Activated CD8-positive, alpha-beta memory T cell treated with anti-CD3 and anti-CD28 coated beads, Interleukin-2, amount 50 U/mL, for 1 hour (primary cell): ENCODE data around the gene THAP8.

Source experiments
- DNase-seq: peaks from one replicate; pipeline ENCODE4 v3.0.0-alpha.2; 2020; ENCODE audit errors: extremely low read depth

THAP8 gene

GRCh38 chr19:36030264-36031148 lies 23.6 kb downstream of the THAP8 start:
- no peak for DNase-seq

GRCh38 chr19:36028313-36029041 lies 25.6 kb downstream of the THAP8 start:
- DNase-seq, result no peak

- DNase-seq, result no peak
Measured at GRCh38 chr19:36027696-36028095, 26.4 kb downstream of the THAP8 start.

GRCh38 chr19:36026091-36026876 lies 27.8 kb downstream of the THAP8 start:
- DNase-seq, result no peak

GRCh38 chr19:36025541-36025940 lies 28.5 kb downstream of the THAP8 start:
- no peak for DNase-seq

- no peak for DNase-seq
Measured at GRCh38 chr19:36023432-36023831, 30.7 kb downstream of the THAP8 start.

GRCh38 chr19:36019061-36019670 lies 34.9 kb downstream of the THAP8 start:
- DNase-seq, result no peak

- DNase-seq, result peak; percentile 99
Measured at GRCh38 chr19:36014012-36014924, 39.8 kb downstream of the THAP8 start, which contains the start of gene ALKBH6. Gene ALKBH6 (minus strand): TSS chr19:36014213. CDS start chr19:36013397, 816 bp downstream.

- no peak for DNase-seq
Measured at GRCh38 chr19:36013280-36014011, 40.6 kb downstream of the THAP8 start.

GRCh38 chr19:36010402-36010801 lies 43.7 kb downstream of the THAP8 start:
- no peak for DNase-seq

GRCh38 chr19:36009633-36010379 lies 44.3 kb downstream of the THAP8 start:
- DNase-seq, result no peak

- no peak for DNase-seq
Measured at GRCh38 chr19:36009220-36009619, 44.9 kb downstream of the THAP8 start.

GRCh38 chr19:36008336-36008978 lies 45.6 kb downstream of the THAP8 start, which contains the start of gene SYNE4:
Gene SYNE4 (minus strand): TSS chr19:36008813. CDS start chr19:36008681, 132 bp downstream.
- DNase-seq, result no peak

- DNase-seq, result no peak
Measured at GRCh38 chr19:36006955-36007354, 47.1 kb downstream of the THAP8 start.

- no peak for DNase-seq
Measured at GRCh38 chr19:36003284-36003683, 50.8 kb downstream of the THAP8 start.

GRCh38 chr19:36001605-36002004 lies 52.5 kb downstream of the THAP8 start:
- DNase-seq, result no peak

GRCh38 chr19:35996777-35997176 lies 57.3 kb downstream of the THAP8 start:
- no peak for DNase-seq
